ENCODE data around the gene GNA12.

DNA sequence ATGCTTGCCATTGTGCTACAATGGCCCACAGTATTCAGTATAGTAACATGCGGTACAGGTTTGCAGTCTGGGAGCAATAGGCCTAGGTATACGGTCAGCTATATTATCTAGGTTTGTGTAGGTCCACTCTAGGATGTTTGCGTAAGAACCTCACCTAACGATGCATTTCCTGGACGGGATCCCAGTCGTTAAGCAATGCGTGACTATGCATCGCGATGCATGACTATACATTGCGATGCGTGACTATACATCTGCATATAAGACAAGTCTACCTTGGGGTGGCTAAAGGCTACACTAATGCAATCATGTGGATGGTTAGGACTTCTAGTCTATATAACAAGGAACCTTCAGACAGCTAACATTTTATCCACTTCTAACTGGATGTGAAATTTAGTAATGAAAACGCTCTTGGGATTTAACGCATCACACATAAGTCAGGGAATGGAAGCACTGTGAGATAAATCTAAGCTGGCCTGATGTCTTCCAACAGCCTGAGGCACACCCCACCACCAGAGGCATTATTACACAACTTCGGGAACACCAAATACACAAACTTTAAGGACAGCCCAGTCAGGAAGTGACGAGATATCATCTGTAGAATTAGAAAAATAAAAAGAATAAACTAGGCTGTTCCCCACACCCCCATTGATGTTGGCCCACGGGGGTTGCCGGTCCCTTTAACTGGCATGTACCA lies 9.2 kb downstream of the GNA12 start:
- TF ChIP-seq POLR2A (IDR thresholded peaks at IDR 0.05): no peak
- TF ChIP-seq, protein P1, sequence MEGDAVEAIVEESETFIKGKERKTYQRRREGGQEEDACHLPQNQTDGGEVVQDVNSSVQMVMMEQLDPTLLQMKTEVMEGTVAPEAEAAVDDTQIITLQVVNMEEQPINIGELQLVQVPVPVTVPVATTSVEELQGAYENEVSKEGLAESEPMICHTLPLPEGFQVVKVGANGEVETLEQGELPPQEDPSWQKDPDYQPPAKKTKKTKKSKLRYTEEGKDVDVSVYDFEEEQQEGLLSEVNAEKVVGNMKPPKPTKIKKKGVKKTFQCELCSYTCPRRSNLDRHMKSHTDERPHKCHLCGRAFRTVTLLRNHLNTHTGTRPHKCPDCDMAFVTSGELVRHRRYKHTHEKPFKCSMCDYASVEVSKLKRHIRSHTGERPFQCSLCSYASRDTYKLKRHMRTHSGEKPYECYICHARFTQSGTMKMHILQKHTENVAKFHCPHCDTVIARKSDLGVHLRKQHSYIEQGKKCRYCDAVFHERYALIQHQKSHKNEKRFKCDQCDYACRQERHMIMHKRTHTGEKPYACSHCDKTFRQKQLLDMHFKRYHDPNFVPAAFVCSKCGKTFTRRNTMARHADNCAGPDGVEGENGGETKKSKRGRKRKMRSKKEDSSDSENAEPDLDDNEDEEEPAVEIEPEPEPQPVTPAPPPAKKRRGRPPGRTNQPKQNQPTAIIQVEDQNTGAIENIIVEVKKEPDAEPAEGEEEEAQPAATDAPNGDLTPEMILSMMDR (IDR thresholded peaks at IDR 0.05): no peak

All from right lobe of liver (tissue), 4 donors.